GM12878 (cell line): ENCODE data around the gene SCYGR1.

ENCODE experiments used
- ASH2L ChIP-seq: fragments of 300-600, 200-600 bp; sonication (generic); IDR thresholded peaks from 2 replicates; pipeline ENCODE4 v1.6.1; 2017; ENCODE audit warnings: low read depth, mild to moderate bottlenecking, borderline replicate concordance
- NFIC ChIP-seq: IDR thresholded peaks from 2 replicates; pipeline ENCODE4 v1.6.1; 2012; ENCODE audit warnings: low read depth, mild to moderate bottlenecking, inconsistent platforms, low read length, moderate library complexity
- SPI1 ChIP-seq: IDR thresholded peaks from 2 replicates; pipeline ENCODE4 v1.6.1; 2011; ENCODE audit warnings: low read depth, mild to moderate bottlenecking, low read length, moderate library complexity, borderline replicate concordance; ENCODE audit not compliant: insufficient read depth

- TF ChIP-seq NFIC (no peak), SPI1 (no peak), ASH2L (no peak)
These were observed 2.9 kb upstream of the SCYGR1 start for GRCh38 chr2:227390468-227391256.
